Stimulated activated CD8-positive, alpha-beta memory T cell treated with anti-CD3 and anti-CD28 coated beads, Interleukin-7, amount 100 ng/mL, for 4 hours (primary cell): ENCODE measurements around the gene CEACAM1.
"Not testable (repeated sequence)": the region's sequence is repeated elsewhere in the genome, so short reads cannot be mapped to it uniquely, and the experiment has no call there.

Experiments used
- DNase-seq, 2 donors: peaks; one replicate each; pipeline ENCODE4 v3.0.0-alpha.2; 2020; ENCODE audit warnings: low read depth in 2 of 2

The CEACAM1 gene

DNA sequence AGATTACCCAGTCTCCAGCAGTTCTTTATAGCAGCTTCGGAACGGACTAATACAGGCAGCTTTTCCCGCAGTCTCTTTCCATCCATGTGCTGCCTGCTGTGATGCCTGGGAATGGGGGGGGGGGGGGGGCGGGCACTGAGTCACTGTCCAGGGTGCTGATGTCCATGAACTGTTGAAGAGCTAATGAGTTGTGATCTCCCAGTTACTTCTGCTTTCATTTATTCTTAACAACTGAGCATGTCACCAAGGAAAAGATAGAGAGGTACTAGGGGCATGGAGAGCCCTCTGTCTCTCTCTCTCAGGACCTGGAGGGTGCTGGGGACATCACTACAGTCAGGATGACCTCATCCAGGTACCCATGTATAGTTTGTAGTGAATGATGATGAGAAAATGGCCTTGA lies 20.3 kb upstream of the CEACAM1 start:
- DNase-seq: no peak

DNA sequence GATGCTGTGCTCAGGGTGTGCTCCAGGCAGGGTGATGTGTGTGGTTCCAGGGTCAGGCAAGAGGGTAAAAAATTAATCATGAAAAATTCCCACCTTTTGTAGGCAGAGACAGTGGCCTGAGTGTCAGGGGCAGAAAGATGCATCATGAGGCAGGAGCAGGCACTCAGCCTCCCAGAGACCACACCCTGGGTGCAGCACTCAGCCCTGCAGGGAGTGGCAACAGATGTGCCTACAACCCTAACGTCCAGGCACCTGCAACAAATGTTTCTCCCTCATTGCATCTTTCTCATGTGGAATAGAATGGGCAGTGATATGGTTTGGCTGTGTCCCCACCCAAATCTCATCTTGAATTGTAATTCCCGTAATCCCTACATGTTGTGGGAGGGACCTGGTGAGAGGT lies 19.6 kb upstream of the CEACAM1 start:
- no peak for DNase-seq

DNA sequence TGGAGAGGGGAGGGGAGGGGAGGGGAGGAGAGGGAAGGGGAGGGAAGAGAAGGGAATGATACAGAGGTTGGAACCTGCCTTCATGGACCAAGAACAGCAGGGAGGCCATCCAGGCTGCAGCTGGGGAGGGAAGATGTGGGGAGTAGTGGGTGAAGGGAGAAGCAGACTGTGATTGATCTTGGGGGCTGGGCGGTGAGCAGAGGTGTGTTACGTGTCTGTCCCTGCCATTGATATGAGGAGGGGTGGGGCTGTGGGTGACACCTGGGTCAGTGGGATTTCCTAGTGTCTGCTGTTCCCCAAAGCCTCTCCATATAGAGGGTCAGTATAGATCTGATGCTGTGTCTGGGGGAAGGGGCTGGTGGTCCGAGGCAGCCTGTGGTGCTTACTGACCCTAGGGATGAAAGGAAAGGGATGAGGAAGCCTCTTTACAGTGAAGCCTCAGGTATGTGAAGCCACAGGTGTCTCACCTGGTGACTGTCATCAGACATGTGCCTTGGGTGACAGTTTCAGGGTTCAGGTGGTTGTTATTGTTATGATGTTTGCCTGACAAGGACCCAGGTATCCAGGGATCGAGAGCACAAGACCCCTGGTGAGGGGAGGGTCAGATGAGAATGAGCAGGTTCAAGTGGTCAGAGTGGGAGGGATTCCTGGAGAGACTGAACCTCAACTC lies 18.7 kb upstream of the CEACAM1 start:
- DNase-seq: no peak

DNA sequence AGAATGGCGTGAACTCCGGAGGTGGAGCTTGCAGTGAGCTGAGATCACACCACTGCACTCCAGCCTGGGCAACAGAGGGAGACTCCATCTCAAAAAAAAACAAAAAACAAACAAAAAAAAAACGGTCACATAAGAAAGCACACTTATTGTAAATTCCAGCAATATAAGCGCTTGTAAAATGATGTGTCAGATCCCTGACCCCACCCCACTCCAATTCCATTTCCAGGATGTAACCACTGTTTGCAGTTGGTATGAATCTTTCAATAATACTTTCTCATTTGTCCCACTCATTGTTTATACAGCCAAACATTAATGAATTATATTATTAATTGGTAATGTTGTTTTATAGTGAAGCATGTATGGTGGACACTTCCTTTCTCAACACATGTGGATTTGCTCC lies 15.9 kb upstream of the CEACAM1 start:
- no peak for DNase-seq

DNA sequence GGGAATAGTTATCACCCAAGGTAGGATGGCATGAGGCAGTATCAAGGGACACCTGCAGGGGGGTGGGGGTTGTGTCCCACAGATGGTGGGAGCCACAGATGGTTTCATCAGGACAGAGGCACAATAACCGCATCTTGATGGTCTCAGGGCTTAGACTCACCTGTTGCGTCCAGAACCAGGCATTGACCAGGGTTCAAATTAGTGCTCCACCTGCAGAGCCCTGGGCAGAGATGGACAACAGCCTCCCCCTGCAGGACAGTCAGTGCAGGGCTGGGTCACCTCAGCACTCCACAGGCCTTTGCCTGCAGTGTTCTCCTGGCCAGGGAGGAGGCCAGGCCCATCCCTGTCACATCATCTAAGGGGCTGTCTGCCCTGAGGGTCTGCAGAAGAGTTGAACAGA lies 14.5 kb upstream of the CEACAM1 start:
- no peak for DNase-seq

DNA sequence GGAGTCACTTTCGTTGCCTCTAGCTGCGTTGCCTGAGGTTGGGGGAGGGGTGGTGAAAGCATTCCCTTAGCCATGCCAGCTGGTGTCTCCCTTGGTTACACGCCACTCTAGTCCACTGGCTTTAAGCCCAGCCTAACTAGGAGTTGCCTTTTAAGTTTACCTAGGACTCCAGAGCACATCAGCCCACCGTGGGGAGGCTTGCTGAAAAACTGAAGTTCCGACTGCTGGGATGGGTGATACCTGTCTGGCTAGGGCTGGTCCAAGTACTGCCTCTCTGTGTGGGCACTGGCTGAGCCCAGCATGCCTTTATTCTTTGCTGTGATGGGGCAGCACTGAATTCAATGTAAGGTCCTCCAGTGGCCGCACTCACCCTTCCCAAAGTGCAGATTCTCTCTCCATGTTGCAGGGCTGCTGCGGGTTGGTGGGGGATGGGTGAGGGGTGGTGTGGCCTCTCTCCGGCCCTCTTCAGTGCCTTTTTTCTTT lies 11.8 kb upstream of the CEACAM1 start:
- DNase-seq: no peak

DNA sequence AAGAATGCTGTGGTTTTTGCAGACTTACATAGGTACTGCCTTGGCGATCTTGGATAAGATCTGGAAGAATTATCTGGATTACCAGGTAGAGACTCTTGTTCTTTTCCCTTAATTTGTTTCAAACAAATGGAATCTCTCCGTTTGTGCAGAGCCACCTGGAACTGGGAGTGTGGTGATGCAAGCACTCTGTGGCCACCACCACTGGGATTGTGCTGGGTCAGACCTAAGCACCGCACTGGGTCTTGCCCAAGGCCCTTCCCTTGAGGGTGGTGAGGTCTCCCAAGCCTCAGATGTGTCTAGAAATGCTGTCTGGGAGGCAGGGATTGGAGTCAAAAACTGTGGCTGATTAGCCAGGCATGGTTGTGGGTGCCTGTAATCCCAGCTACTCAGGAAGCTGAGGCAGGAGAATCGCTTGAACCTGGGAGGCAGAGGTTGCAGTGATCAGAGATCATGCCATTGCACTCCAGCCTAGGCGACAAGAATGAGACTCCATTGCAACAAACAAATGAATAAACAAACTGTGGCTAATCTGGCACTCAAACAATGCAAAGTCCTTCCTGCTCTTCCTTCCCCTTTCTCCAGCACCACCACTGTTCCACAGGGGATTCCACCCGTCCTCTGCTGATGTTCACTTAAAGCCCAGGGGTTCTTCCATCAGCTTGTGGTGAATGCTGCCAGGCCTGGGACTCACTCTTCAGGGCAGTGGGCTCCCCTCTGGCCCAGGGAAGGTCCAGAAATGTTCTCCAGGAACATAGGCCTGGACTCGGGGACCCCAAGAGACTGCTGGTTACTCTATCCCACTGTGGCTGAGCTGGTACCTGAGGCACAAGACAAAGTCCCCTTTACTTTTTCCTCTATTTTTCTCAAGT lies 10.8 kb upstream of the CEACAM1 start:
- no peak for DNase-seq

DNA sequence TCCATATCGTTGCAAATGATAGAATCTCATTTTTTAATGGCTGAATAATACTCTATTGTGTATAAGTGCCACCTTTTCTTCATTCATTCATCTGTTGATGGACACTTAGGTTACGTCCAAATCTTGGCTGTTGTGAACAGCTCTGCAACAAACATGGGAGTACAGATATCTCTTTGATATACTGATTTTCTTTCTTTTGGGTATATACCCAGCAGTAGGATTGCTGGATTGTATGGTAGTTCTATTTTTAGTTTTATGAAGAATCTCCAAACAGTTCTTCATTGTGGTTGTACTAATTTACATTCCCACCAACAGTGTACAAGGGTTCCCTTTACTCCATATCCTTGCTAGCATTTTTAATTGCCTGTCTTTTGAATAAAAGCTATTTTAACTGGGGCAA lies 7.0 kb upstream of the CEACAM1 start:
- not testable (repeated sequence) for DNase-seq

DNA sequence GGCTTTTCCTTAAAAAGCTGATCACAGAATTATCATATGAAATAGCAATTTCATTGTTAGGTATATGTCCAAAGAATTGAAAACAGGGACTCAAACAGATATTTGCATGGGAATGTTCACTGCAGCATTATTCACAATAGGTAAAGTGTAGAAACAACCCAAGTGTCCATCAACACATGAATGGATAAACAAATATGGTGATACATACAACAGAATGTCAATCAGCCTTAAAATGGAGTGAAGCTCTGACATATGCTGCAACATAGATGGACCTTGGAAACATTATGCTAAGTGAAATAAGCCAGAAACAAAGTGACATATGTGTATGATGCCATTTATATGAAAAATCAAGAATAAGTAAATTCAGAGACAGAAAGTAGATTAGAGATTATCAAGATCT lies 6.1 kb upstream of the CEACAM1 start:
- no peak for DNase-seq

DNA sequence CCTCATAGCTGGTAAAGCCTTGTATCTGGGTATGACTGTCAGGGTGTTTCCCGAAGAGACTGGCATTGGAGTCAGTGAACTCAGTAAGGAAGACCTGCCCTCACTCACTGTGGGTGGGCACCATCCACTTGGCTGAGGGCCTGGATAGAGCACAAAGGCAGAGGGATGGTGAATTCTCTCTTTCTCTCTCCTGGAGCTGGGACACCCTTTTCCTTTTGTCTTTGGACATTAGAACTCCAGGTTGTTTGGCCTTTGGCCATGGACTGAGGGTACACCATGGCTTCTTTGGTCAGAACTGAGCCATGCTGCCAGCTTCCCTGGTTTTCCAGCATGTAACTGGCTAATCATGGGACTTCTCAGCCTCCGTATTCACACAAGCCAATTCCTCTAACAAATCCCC lies 4.6 kb upstream of the CEACAM1 start:
- DNase-seq: no peak

DNA sequence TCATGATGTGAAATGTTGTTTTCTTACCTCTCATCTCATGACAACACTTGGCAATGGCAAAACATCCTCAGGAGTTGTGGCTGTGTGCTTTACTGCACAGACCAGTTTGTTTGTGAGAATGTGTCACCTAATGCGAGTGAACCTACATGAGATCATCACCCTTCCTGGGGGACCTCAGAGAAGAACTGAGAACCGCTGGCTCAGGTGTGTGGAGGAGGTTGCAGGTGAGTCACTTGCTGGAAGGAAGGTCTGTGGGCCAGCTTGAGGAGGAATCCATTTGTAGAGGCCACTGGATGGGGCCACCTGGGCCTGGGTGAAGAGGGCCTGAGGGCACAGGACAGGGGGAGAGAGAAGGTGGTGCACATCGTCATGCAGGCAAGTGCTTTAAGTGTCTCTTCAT lies 3.0 kb upstream of the CEACAM1 start:
- no peak for DNase-seq

DNA sequence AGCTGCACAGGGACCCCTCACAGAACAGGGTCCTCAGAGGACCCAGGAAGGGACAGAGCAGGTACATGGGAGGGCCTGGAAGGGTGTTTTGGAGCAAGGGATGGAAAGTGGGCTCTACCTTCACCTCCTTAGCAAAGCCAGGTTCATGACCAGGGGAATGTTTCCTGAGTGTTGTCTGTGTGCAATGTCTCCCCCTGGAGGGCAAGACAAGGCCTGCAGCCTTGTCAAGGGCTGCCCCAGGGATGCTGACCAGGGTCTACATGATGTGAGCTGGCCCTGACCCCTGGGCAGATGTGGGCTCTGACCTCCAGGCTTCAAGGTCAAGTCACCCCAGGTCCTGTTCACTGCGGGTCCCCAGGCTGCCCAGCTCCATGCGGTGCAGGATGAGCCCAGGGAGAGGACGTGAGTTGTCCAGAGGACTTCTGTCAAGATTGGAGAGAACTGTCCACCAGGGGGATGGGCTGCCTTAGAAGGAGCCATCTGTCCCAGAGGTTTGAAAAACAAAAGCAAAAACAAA lies 1.0 kb upstream of the CEACAM1 start:
- DNase-seq: peak; percentile 31 to 39

DNA sequence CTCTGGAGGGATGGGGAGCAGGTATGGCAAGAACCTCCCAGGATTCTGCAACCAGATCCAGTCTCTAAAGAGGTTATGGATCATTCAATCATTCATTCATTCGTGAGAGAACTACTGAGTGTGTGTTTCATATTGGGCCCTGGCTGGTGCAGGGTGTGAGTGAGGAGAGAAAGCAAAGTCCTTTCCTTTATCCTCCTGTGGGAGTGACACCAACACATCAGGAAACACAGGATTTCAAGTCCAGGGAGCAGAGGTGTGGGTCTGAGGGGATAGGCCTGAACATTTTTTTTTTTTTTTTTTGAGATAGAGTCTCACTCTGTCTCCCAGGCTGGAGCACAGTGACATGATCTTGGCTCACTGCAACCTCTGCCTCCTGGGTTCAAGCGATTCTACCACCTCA lies 3.3 kb downstream of the CEACAM1 start:
- DNase-seq: no peak

DNA sequence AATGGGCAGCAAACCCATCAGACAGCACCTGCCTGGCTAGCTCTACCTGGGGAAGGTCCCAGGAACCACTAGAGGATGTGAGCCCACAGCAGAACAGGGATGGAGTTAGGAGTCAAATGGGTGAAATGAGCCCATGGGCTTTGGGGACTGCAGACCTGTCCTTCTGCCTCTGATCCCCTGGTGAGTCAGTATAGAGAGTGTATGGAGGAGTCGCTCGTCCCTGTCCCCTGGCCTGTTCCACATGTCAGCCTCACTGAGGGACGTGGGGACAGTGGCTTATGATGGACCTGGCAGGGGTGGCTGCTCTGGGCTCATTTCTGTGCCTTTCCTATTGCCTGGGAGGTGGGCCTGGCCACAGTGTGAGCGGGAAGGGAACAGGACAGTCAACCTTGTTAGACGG lies 4.0 kb downstream of the CEACAM1 start:
- DNase-seq: no peak

DNA sequence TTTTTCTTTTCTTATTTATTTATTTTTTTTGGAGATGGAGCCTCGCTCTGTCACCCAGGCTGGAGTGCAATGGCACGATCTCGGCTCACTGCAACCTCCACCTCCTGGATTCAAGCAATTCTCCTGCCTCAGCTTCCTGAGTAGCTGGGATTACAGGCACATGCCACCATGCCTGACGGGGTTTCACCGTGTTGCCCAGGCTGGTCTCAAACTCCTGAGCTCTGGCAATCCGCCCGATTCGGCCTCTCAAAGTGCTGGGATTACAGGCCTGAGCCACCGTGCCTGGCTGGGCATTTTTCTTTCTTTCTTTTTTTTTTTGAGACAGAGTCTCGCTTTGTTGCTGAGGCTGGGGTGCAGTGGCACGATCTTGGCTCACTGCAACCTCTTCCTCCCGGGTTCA lies 6.0 kb downstream of the CEACAM1 start:
- DNase-seq: not testable (repeated sequence)

DNA sequence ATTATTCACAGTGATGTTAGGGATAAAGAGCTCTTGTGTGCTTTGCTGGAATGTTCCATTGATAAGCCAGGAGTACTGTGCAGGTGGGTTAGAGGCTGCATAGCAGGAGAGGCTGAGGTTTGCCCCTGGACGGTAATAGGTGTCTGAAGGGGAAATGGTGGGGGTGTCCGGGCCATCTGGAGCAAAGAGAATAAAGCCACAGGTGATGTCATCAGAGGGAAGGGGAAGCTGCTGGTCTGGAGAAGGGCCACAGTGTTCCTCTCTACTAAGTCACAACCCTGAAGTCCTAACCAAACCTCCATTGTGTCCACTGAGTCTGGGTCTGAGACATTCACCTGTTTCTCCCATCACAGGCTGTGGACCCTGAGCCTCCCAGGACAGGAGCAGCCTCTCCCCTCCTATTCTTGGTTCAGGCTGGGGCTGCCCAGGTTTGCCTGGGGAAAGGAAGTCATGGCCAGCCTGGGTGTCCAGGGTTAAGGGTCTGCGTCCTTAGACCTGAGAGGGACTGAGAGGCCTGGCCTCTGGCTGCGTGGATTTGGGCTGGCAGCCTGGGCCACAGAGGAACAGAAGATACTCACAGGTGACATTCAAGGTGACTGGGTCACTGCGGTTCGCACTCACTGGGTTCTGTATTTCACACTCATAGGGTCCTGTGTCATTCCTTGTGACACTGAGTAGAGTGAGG lies 6.8 kb downstream of the CEACAM1 start:
- no peak for DNase-seq

DNA sequence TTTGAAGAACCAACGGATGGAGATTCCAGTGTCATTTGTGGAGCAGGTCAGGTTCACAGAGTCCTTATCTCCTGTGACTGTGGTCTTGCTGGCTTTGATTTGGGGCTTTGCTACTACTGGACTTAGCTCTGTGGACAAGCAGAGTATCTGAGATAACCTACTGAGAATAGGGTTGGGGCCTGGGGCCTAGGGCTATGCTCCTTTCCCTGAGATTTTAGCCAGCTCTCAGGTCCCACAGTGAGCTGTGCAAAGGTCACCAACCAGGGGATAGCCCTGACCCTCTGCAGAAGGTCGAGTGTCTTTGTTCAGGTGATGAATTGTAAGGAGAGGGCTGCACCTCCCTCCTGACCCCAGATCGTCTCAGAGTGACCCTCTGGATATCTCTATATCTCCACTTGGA lies 9.2 kb downstream of the CEACAM1 start:
- no peak for DNase-seq

DNA sequence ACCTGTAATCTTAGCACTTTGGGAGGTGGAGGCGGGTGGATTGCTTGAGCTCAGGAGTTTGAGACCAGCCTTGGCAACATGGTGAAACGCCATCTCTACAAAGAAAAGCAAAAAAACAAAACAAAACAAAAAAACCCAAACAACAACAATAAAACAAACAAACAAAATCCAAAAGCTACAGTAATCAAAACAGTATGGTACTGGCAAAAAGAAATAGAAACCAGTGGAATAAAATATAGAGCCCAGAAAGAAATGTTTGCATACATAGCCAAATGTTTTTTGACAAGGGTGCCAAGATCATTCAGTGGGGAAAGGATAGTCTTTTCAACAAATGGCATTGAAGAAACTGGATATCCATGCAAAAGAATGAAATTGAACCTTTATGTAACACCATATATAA lies 11.5 kb downstream of the CEACAM1 start:
- DNase-seq: no peak

DNA sequence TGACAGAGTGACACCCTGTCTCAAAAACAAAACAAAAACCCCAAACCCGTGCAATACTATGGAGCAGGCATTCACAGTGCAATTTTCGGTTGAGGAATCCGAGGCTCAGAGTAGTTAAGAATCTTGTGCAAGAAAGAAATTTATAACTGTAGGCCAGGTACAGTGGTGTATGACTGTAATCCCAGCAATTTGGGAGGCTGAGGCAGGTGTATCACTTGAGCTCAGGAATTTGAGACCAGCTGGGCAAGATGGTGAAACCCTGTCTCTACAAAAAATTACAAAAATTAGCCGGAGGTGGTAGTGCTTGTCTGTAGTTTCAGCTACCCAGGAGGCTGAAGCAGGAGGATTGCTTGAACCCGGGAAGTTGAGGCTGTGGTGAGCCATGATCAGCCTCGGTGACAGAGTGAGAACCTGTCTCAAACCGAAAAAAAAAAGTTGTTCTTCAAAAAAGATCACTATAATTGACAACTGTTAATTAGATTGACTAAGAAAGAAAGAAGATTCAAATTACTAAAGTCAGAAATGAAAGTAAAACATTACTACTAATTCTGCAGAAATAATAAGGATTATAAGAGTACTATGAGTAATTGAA lies 12.9 kb downstream of the CEACAM1 start:
- no peak for DNase-seq

DNA sequence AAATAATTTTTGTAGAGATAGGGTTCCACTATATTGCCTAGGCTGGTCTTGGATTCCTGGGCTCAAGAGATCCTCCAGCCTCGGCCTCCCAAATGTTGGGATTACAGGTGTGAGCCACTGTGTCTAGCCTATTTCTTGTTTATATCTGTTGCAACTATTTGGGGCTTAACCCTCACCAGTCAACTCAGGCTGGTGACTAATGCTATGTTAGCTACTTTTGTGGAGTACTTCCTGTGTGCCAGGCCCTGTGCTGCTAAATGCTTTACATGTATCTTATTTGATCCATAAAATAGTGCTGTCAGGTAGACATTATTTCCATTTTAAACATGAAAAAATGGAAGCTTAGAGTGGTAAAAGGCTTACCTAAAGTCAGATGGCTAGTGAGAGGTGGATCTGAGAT lies 13.8 kb downstream of the CEACAM1 start:
- DNase-seq: no peak

DNA sequence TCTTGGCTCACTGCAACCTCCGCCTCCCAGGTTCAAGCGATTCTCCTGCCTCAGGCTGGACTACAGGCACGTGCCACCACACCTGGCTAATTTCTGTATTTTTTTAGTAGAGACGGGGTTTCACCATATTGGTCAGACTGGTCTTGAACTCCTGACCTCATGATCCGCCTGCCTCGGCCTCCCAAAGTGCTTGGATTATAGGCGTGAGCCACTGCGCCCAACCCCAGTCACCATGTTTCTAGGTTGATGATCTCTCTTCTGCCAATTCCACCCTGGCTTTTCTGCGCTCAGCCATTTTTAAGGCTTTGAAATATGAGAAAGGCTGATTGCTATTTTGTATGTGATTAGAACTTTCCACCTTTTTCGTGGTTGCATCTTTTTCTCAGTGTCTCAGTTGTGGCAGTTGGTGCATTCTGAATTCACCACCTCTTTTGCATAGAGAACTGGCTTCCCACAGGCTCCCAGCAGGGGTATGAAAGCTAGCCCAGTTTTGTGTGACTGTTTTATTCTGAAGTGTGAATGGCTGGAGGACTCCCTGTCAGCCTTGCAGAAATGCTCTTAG lies 15.5 kb downstream of the CEACAM1 start:
- DNase-seq: no peak

DNA sequence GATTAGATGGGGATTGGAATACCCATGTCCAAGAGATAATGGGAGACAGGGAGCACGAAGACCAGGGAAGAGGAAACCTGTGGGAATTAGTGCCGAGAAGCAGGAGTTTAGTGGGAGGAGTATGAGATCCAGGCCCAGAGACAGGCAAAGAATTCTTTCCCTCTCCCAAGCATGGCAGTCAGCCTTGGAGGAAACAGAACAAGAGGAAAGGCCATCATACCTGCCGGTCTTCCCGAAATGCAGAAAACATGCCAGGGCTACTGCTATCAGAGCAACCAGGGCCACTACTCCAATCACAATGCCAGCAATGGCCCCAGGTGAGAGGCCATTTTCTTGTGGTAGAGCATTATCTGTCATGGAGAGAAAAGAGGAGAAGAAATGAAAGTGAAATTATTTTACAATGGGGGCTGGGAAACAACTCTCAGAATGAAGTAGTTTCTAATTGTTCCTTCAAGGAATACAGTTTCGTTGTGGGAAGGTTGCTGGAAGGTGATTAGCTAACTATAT lies 16.1 kb downstream of the CEACAM1 start:
- no peak for DNase-seq
